GM19438 (cell line): ENCODE data around the gene BTNL8.

Experiments
- ATAC-seq: cut with Tn5 transposase; IDR thresholded peaks from one replicate; pipeline ENCODE4 v1.9.1; 2021; ENCODE audit warnings: low read depth; ENCODE audit not compliant: unreplicated experiment

The BTNL8 gene

GRCh38 chr5:180950291-180950949 lies 51.5 kb downstream of the BTNL8 start:
- no peak for ATAC-seq

- no peak for ATAC-seq
Observed at GRCh38 chr5:180959661-180960060, 60.7 kb downstream of the BTNL8 start.

- ATAC-seq, result no peak
Observed at GRCh38 chr5:180960209-180960608, 61.2 kb downstream of the BTNL8 start.

- no peak for ATAC-seq
Observed at GRCh38 chr5:180969406-180969805, 70.4 kb downstream of the BTNL8 start.

- no peak for ATAC-seq
Observed at GRCh38 chr5:180970336-180970735, 71.4 kb downstream of the BTNL8 start.

GRCh38 chr5:180970875-180971274 lies 71.9 kb downstream of the BTNL8 start:
- ATAC-seq, result no peak

- ATAC-seq, result no peak
Observed at GRCh38 chr5:180974612-180975315, 75.8 kb downstream of the BTNL8 start.

- ATAC-seq, result peak; percentile 94
Observed at GRCh38 chr5:180975338-180975737, 76.4 kb downstream of the BTNL8 start.

- ATAC-seq, result no peak
Observed at GRCh38 chr5:180976518-180976917, 77.6 kb downstream of the BTNL8 start.

- no peak for ATAC-seq
Observed at GRCh38 chr5:180977852-180978251, 78.9 kb downstream of the BTNL8 start.

GRCh38 chr5:180982008-180982741 lies 83.2 kb downstream of the BTNL8 start:
- ATAC-seq, result no peak

- ATAC-seq, result no peak
Observed at GRCh38 chr5:180988016-180988415, 89.1 kb downstream of the BTNL8 start.

- no peak for ATAC-seq
Observed at GRCh38 chr5:180988592-180988991, 89.6 kb downstream of the BTNL8 start, which contains the start of gene BTNL3. Gene BTNL3 (plus strand): TSS chr5:180988846. CDS start chr5:180989029, 183 bp downstream.

- no peak for ATAC-seq
Observed at GRCh38 chr5:180990086-180990881, 91.3 kb downstream of the BTNL8 start.

GRCh38 chr5:180990882-180991242 lies 91.9 kb downstream of the BTNL8 start:
- no peak for ATAC-seq
